Kidney glomerular epithelial cell (primary cell): Measurements from ENCODE around the gene CMIP.

Experiments used
- DNase-seq: peaks from one replicate; lab custom pipeline; 2025; lab: John Stamatoyannopoulos, UW

CMIP gene

DNA sequence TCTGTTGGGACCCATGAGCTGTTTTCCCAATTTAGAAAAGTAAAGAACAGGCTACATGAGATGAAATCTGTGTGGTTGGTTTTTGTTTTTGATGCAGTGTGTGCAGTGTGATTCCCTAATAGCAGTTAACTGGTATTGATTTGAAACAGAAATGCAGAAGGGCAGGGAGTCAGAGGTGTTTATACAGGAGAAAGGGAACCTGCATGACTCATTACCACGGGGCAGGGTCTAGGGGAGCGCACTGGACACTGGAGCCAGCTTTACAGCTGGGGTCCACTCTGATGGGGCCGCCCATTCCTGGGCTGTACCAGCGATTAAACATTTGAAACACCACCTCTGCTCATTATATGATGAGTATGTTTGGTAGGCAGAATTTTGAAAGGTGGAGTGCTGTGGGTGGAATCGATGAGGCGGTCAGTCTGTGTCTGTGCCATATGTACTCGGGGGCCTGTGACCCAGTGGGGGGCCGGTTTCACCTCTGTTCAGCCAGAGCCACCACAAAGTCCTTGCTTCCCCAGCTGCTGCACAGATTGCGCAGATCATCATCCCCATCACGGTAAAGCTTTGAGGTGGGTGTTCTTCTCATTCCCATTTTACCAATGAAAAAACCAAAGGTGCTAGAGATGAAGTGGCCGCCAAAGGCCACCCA is 142.5 kb downstream of the CMIP start:
- DNase-seq = no peak

- DNase-seq = no peak
These were observed 143.1 kb downstream of the CMIP start for GRCh38 chr16:81587626-81588160.

DNA sequence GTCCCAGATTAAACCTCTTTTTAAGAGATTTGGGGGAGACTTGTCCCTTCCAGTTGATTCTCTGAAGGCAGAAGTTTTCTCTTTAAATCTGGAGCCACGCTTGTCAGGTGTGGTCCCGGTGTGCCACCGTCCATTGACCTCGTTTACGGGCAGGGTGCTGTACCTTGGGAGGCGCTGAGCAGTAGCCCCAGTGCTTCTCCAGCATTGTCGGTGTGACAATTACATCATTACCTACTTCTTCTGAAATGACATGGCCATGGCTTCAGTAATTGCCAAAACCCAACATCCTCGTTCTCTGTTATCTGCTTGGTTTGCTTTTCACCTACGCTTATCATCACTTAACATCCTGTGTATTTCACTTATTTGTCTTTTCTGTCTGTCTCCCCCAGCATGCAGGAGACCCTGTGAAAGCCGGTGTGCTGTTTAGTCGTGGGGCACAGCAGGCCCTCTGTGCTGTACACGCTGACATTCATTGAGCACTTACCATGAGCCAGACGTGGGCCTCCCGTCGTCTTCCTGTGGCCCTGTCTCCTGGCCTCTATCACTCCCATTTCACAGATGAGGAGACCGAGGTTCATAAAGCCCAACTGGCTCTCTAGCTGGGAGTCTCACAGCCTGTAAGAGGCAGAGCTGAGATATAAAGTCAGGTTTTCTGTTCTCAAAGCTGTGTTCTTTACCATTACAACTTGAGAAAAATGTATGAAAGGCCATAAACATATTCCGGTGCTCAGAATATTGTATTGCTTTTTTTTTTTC is 143.9 kb downstream of the CMIP start:
- no peak for DNase-seq

DNA sequence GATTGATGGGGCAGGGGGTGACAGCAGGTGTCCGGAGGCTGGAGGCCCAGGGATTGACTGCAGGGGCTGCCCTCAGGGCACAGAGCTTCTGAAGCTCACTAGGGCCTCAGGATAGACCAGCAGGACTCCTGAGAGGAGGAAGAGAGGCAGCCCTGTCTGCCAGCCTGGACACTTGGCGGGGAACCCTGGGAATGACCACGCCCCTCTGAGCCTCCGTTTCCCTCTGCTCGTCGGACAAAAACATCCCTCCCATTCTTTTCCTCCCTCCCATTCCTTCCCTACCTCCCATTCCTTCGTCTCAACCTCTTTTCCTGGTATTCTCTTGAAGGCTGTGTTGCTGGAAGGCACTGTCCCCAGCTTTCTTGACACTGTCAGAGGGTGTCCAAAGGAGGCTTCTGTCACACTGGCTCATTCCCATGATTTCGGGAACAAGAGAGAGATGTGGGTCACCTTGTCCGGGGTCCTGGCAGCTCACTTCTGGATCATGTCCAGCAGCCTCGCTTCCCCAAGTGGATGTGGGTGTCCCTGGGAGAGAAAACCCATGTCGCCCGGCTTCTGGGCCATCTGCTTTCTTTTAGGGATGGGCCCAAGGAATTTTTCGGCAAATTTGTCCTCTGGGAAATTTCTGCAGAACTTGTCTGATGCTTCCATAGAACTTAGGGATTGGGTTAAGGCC is 145.5 kb downstream of the CMIP start:
- no peak for DNase-seq

- DNase-seq = no peak
These were observed 146.3 kb downstream of the CMIP start for GRCh38 chr16:81590714-81591544.

DNA sequence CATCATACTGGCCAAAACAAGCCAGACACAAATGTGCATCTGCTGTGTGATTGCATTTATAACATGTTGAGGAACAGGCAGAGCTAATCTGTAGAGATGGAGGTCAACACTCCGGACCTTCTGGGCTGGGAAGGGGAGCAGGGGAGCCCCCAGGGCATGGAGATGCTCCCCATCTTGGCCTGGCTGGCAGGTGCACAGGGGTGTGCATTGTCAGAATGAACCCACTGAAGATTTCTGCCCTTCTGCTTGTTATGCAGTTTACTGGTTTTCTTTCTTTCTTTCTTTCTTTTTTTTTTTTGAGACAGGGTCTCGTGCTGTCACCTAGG is 146.9 kb downstream of the CMIP start:
- no peak for DNase-seq

DNA sequence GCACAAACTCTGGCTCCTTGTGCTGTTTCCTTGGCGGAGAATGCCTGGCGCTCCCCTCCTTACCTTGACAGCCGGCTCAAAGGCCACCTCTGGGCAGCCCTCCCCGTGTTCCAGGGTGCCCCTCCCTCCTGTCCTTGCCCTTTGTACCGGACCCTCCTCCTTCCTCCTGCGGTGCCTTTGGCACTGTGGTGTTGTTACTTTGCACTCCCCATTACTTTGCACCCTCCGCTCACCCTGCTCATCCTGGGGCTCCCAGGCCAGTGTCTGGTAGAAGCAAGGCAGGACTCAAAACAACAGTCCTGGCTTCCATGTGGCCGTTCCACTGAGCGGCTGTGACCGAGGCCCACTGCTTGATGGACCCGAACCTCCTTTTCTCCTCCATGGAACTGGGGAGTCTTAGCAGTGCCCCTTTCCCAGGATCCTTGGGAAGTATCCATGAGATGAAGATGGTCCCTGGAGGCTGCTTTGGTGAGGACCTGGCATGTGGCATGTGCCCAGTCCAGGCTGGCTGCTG is 147.8 kb downstream of the CMIP start:
- no peak for DNase-seq

GRCh38 chr16:81593481-81593880 is 148.9 kb downstream of the CMIP start:
- no peak for DNase-seq

DNA sequence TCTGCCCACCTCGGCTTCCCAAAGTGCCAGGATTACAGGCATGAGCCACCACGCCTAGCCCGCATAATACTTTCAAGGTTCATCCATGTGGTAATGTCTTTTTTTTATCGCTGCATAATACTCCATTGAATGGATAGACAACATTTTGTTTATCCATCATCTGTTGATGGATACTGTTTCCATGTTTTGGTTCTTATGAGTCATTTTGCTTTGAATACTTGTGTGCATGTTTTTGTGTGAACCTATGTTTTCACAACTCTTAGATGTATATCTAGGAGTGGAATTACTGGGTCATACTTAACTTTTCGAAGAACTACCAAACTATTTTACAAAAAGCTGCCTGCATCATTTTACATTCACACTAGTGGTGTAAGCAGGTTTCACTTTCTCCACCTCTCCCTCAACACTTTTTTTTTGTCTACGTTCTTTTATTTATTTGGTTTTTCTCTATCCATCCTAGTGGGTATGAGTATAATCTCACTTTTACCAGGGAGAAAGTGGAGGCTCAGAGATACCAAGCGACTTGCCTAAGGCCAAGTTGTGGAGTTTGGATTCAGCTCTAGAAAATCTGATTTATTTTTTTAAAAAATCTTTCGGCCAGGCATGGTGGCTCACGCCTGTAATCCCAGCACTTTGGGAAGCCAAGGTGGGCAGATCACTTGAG is 151.2 kb downstream of the CMIP start:
- DNase-seq = no peak

GRCh38 chr16:81597079-81597658 is 152.6 kb downstream of the CMIP start:
- DNase-seq = no peak

GRCh38 chr16:81598083-81598482 is 153.5 kb downstream of the CMIP start:
- no peak for DNase-seq

- no peak for DNase-seq
These were observed 154.6 kb downstream of the CMIP start for GRCh38 chr16:81599034-81599744.

- peak; percentile 71 for DNase-seq
These were observed 155.7 kb downstream of the CMIP start for GRCh38 chr16:81600275-81600674.

- no peak for DNase-seq
These were observed 156.4 kb downstream of the CMIP start for GRCh38 chr16:81601008-81601428.

- DNase-seq = no peak
These were observed 157.1 kb downstream of the CMIP start for GRCh38 chr16:81601601-81602255.

- no peak for DNase-seq
These were observed 157.7 kb downstream of the CMIP start for GRCh38 chr16:81602256-81602776.

DNA sequence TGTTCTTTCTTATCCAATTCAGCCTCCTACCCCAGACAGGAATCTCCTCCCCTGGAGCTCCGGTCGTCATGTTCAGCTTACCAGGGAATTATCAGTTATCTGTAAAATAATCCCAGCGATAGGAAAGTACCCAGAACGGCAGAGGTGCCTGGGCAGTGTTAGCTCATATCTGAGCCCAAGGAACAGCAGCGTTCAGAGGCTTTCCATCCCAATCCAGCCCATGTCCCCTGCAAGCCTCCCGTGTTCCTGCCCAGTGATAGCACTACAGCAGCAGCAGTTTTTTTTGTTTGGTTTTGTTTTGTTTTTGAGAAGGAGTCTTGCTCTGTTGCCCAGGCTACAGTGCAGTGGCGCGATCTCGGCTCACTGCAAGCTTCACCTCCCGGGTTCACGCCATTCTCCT is 158.2 kb downstream of the CMIP start:
- no peak for DNase-seq

DNA sequence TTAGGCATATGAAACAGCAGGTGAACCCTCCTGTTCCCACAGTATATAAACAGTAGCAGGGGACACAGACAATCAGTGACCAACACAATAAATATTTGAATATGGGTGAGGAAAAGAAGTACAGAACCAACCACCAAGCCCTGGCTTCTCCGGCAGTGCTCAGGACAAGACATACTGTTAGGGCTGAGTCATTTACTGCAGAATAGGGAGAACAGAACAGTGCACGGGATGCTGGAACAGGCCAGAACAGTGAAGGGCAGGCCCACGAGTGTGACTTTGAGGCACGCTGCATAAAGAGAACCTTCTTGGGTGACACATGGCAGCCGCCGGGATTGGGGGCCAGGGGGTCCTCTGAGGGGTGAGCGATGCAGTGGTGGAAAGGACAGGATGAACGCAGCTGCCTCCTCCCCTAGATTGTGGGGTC is 160.4 kb downstream of the CMIP start:
- DNase-seq = peak; percentile 32

- no peak for DNase-seq
These were observed 161.4 kb downstream of the CMIP start for GRCh38 chr16:81606039-81606438.

- no peak for DNase-seq
These were observed 162.4 kb downstream of the CMIP start for GRCh38 chr16:81607006-81607405.
